GM21576 (cell line): ENCODE results near the gene UBXN10.

ENCODE experiments used
- ATAC-seq: cut with Tn5 transposase; IDR thresholded peaks from one replicate; pipeline ENCODE4 v1.9.1; 2021; ENCODE audit warnings: mild to moderate bottlenecking, moderate library complexity; ENCODE audit not compliant: unreplicated experiment

Gene UBXN10

GRCh38 chr1:20185834-20186782 lies at the start of gene UBXN10, which contains the start of gene PLA2G2C:
TSS of gene UBXN10 (plus strand) at chr1:20186096. CDS start at chr1:20190562, 4,466 bp downstream.
TSS of gene PLA2G2C (minus strand) at chr1:20186518. CDS start at chr1:20177363, 9,155 bp downstream.
- no peak for ATAC-seq

DNA sequence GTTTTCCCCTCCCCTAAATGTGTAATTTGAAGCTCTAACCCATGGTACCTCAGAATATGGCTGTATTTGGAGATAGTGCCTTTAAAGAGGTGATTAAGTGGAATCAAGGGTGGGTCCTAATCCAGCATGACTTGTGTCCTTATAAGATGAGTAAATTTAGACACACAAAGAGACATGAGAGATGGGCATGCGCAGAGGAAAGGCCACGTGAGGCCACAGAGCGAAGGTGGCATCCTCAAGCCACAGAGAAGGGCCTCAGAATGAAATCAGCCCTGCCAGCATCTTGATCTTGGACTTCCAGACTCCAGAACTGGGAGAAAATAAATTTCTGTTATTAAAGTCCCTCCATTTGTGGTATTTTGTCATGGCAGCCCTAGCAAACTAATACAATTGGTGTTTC lies 49.6 kb upstream of the UBXN10 start:
- no peak for ATAC-seq

DNA sequence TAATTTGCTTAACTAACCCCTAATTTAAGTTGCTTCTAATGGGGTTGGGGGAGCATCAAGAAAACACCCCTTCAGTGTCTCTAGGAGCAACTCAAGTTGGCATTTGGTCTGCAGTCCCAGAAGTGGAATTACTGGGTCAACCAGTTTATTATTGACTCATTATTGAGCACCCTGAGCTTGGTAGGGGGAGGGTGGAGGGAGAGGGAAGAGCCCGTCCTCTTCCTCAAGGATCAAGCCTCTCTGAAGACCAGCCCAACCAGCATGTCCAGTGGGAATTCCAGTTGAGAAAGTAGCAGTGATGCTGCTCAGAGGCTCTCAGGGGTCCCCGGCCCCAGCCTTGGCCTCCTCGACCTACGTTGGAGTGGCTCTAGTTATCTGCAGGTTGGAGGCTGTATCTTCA lies 48.8 kb upstream of the UBXN10 start:
- ATAC-seq: no peak

GRCh38 chr1:20137604-20138003 lies 48.3 kb upstream of the UBXN10 start:
- no peak for ATAC-seq

GRCh38 chr1:20138346-20138745 lies 47.5 kb upstream of the UBXN10 start:
- no peak for ATAC-seq

- ATAC-seq: no peak
These were observed 46.8 kb upstream of the UBXN10 start, which contains the start of gene PLA2G2F for GRCh38 chr1:20138961-20139550. TSS of gene PLA2G2F (plus strand) at chr1:20139323. CDS start at chr1:20139428, 105 bp downstream.

- no peak for ATAC-seq
These were observed 45.9 kb upstream of the UBXN10 start for GRCh38 chr1:20139776-20140612.

DNA sequence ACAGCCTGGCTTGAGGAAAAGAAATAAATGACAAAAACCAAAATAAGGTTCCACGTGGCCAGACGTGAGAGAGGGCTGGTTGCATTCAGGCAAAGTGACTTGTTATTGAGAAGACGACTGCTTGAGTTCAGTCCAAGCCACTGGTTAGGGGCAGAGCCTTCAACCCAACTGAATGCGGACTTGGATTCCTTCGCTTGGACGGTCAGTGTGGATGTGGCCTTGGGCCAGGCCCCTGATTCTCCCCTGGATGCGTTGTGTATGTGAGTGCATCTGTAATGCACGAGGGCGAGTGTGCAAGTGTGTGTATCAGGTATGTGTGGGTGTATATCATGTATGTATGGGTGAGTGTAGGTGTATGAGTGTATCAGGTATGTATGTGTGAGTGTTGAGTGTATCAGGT lies 44.9 kb upstream of the UBXN10 start:
- ATAC-seq: no peak

- ATAC-seq: no peak
These were observed 44.4 kb upstream of the UBXN10 start for GRCh38 chr1:20141466-20141865.

- ATAC-seq: no peak
These were observed 43.7 kb upstream of the UBXN10 start for GRCh38 chr1:20142001-20142710.

GRCh38 chr1:20143318-20143717 lies 42.6 kb upstream of the UBXN10 start:
- ATAC-seq: no peak

- no peak for ATAC-seq
These were observed 41.9 kb upstream of the UBXN10 start for GRCh38 chr1:20143734-20144565.

DNA sequence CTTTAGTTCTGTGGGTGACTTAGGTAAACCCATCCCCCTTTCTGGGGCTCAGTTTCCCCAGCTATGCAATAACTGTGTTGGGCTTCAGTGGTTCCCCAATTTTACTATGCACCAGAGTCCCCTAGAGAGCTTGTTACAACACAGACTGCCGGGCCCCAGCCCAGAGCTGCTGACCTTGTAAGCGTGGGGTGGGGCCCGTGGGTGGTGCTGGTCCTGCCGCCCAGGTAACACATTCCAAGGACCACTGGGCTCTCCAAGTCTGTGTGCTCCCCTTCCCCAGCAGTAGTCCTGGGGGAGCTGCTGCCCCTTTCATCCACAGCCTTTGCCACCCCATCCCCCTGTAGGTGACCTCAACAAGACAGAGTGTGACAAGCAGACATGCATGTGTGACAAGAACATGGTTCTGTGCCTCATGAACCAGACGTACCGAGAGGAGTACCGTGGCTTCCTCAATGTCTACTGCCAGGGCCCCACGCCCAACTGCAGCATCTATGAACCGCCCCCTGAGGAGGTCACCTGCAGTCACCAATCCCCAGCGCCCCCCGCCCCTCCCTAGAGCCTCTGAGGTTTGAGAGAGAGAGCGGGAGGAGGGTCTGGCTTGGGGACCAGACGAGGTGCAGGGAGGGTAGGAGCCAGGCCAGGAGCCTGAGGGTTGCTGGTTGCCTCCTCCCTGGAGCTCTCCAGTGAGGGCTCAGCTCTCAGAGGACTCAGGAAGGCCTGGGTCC lies 37.9 kb upstream of the UBXN10 start:
- ATAC-seq: no peak

- no peak for ATAC-seq
These were observed 37.1 kb upstream of the UBXN10 start for GRCh38 chr1:20148571-20149500.

- no peak for ATAC-seq
These were observed 36.1 kb upstream of the UBXN10 start for GRCh38 chr1:20149601-20150325.

GRCh38 chr1:20150326-20150705 lies 35.6 kb upstream of the UBXN10 start:
- ATAC-seq: no peak

GRCh38 chr1:20150969-20151368 lies 34.9 kb upstream of the UBXN10 start:
- ATAC-seq: no peak
